ENCODE data around the gene NAGLU.
A peak's percentile ranks its signal among the peaks of the same experiment; 100 is the strongest.
"Not testable (repeated sequence)": the region's sequence is repeated elsewhere in the genome, so short reads cannot be mapped to it uniquely, and the experiment has no call there.

NAGLU gene

GRCh38 chr17:42521666-42522262 is 14.3 kb upstream of the NAGLU start:
- no peak for DNase-seq

DNA sequence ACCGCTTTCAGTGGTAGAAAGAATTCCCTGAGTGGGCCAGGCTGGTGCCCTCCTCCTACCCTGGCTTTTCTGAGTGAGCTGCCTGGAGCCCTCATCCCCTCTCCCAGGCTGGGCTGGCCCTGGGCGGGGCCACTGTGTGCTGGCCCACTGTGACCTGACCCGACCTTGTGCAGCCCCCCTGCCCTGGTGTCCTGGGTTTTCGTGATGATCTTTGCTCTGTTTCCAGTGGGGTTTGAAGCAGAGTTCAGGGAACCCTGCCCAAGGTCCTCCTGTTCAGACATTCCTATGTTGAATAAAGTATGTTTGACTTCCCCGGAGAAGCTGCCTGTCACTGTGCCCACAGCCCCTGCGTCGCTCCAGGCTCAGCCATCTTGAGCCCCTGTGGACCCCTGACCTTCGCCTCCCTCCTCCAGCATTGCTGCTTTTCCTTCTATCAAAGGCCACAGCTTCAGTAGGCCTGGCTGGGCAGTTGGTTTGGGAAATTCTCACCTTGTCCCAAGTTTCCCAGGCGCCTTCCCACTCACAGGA is 13.7 kb upstream of the NAGLU start:
- no peak for DNase-seq

DNA sequence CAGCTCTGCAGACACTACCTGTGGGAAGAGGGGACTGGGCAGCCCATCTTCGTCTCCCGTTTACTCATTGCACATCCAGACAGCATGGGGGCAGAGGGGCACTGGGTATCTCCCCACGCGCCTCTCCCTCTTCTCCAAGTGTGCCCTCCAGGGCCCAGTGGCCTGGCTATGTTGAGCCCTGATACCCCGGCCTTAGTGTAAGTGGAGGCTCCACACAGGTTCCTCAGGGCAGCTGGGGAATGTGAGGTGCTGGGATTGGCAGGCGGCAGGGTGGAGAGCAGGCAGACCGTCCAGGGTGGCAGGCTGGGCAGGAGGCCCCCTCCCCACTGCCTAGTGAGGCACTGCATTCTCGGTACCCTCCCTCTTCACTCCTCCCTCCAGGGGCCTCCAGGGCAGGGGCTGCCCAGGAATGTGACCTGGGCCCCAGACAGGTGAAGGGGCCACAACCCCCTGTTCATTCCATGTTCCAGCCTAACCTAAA is 13.2 kb upstream of the NAGLU start:
- DNase-seq = no peak

DNA sequence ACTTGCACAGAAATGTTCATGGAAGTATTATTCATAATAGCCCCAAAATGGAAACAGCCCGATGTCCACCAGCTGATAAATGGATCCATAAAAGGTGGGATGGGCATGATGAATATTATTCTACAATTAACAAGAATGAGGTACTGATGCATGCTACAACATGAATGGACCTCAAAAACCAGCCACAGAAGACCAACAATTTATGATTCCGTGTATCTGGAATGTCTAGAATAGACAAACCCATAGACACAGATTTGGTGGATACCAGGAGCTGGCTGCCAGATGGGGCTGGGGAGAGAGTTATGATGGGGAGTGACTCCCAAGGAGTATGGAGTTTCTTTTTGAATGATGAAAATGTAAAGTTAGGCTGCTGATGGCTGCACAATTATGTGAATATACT is 10.8 kb upstream of the NAGLU start:
- DNase-seq = no peak

- DNase-seq = no peak
Measured at GRCh38 chr17:42526031-42526444, 10.0 kb upstream of the NAGLU start.

DNA sequence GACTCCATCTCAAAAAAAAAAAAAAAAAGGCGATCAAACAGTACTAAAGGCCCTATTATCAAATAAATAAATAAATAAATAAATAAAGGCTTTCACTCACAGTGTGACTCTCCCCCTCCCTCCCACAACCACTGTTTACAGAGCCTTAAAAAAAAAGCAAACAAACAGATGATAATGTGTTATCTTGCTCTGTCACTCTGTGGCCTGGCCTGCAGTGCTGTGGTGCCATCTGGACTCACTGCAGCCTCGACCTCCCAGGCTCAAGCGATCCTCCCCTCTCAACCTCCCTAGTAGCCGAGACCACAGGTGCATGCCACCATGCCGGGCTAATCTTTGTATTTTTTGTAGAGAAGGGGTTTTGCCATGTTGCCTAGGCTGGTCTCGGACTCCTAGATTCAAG is 8.1 kb upstream of the NAGLU start:
- DNase-seq = no peak

DNA sequence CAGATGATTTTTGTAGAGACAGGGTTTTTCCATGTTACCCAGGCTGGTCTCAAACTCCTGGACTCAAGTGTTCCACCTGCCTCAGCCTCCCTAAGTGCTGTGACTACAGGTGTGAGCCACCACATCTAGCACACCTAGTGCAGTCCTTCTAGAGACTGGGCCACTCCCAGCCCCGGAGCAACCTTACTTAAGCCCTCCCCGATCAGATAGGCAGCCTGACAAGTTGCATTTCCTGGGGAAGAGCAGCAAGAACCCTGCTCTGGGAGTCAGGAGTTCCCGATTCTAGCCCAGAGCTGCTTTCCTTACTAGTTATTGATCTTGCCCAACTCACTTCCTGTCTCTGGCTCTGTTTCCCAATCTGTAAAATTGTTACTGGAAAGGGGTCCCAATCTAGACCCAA is 7.0 kb upstream of the NAGLU start:
- no peak for DNase-seq

- no peak for DNase-seq
Measured at GRCh38 chr17:42530952-42531454, 5.0 kb upstream of the NAGLU start.

- peak; percentile 31 to 55 (median 43) for DNase-seq
Measured at GRCh38 chr17:42531455-42532354, 4.3 kb upstream of the NAGLU start.

GRCh38 chr17:42535155-42536047 is 640 bp upstream of the NAGLU start:
- no peak for DNase-seq

DNA sequence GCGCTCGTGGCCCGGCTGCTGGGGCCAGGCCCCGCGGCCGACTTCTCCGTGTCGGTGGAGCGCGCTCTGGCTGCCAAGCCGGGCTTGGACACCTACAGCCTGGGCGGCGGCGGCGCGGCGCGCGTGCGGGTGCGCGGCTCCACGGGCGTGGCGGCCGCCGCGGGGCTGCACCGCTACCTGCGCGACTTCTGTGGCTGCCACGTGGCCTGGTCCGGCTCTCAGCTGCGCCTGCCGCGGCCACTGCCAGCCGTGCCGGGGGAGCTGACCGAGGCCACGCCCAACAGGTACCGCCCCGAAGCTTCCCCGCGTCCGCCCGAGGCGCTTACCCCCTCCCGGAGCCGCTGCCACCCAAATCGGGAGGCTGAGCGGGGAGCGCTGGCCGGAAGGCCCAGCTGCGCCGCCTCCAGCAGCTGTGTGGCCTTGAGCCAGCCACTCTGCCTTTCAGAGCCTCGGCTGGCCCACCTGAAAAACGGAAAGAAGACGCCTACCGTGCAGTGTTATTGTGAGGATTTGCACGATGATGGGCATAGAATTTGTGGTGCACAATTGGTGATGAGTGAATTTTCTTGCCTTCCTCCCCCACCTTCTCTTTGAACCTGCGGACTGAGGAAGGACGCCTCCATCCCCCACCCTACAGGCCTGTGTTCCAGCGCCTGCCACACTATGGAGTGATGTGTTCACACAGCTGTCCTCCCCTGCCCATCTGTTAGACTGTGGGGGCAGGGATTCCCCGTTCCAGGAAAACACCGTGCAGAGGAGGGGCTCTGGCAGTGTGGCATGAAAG is 523 bp downstream of the NAGLU start:
- peak; percentile 49 to 82 (median 60) for DNase-seq

GRCh38 chr17:42537156-42537805 is 1.2 kb downstream of the NAGLU start:
- DNase-seq = no peak

- DNase-seq = no peak
Measured at GRCh38 chr17:42537826-42538451, 1.9 kb downstream of the NAGLU start.

DNA sequence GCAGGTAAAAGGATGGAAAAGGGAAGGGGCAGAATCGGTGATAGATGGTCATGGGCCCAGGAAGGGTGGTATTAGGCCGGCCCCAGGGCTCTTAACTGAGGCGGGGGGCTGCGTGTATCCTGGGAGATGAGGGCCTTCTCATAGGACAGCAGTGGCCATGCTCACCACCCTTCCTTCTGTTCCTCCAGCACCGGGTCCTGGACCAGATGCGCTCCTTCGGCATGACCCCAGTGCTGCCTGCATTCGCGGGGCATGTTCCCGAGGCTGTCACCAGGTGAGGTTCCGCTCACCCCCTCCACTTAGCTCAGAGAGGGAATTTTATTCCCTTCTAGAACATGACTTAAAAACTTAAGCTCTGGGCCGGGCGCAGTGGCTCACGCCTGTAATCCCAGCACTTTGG is 2.4 kb downstream of the NAGLU start:
- DNase-seq = no peak

DNA sequence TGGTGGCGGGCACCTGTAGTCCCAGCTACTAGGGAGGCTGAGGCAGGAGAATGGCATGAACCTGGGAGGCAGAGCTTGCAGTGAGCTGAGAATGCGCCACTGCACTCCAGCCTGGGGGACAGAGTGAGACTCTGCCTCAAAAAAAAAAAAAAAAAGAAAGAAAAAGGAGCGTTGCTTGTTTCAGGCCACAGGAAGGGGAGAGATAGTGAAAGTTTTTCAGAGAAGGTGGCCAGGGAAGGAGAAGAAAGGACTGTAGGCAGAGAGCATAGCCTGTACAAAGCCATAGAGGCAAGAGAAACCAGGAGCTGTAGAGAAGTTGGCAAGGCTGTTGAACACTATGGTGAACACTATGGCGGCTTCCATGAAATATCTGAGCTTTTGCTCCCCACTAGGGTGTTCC is 4.5 kb downstream of the NAGLU start:
- DNase-seq = not testable (repeated sequence)

- peak in 1 of 5 donors; percentile 48 for DNase-seq
Measured at GRCh38 chr17:42541041-42541833, 5.2 kb downstream of the NAGLU start.

- no peak for DNase-seq
Measured at GRCh38 chr17:42543190-42544079, 7.4 kb downstream of the NAGLU start.

- DNase-seq = no peak
Measured at GRCh38 chr17:42544874-42545283, 8.8 kb downstream of the NAGLU start.
